Liver (tissue), 9 donors: ENCODE measurements around the gene HRH4. TPM values are rescaled to one million over a fixed set of nuclear protein-coding genes. Genes with fewer than 3 reads are reported as not detected.

ENCODE experiments used
- DNase-seq: peaks from one replicate; pipeline ENCODE4 v3.0.0-alpha.2; 2017; ENCODE audit warnings: low spot score
- H3K27ac ChIP-seq, 2 donors: one replicate each; pipeline ENCODE4 v1.7.0; 2013; ENCODE audit warnings: inconsistent platforms in 2 of 2, low read length in 2 of 2, control low read depth in 1 of 2, low read depth in 1 of 2, mild to moderate bottlenecking in 1 of 2
- H3K27me3 ChIP-seq, 4 donors: one replicate each; pipeline versions ENCODE4 v1.6.1 to v1.7.0; 2013; ENCODE audit warnings: low read length in 3 of 4, inconsistent platforms in 1 of 4, mild to moderate bottlenecking in 1 of 4, moderate library complexity in 1 of 4; ENCODE audit not compliant: control insufficient read depth in 4 of 4, insufficient read depth in 4 of 4
- H3K36me3 ChIP-seq, 4 donors: one replicate each; pipeline versions ENCODE4 v1.6.1 to v1.7.0; 2013; ENCODE audit warnings: low read length in 3 of 4, mild to moderate bottlenecking in 3 of 4, low read depth in 1 of 4, moderate library complexity in 1 of 4; ENCODE audit not compliant: control insufficient read depth in 4 of 4, insufficient read depth in 3 of 4
- H3K4me1 ChIP-seq, 4 donors: one replicate each; pipeline versions ENCODE4 v1.6.1 to v1.7.0; 2013; ENCODE audit warnings: low read length in 3 of 4, mild to moderate bottlenecking in 3 of 4, moderate library complexity in 1 of 4; ENCODE audit not compliant: control insufficient read depth in 4 of 4, insufficient read depth in 4 of 4
- H3K4me3 ChIP-seq, 3 donors: one replicate each; pipeline versions ENCODE4 v1.6.1 to v1.7.0; 2013; ENCODE audit warnings: low read length in 3 of 3, control low read depth in 1 of 3, low read depth in 1 of 3, mild to moderate bottlenecking in 1 of 3
- H3K9ac ChIP-seq, 2 donors: one replicate each; pipeline ENCODE4 v1.7.0; 2013; ENCODE audit warnings: low read length in 2 of 2, mild to moderate bottlenecking in 2 of 2, moderate library complexity in 2 of 2, control low read depth in 1 of 2, low read depth in 1 of 2
- H3K9me3 ChIP-seq, 4 donors: one replicate each; pipeline versions ENCODE4 v1.6.1 to v1.7.0; 2013; ENCODE audit warnings: low read length in 3 of 4; ENCODE audit not compliant: control insufficient read depth in 4 of 4
- ATF3 ChIP-seq: IDR thresholded peaks from 2 replicates; pipeline ENCODE4 v1.6.1; 2016; ENCODE audit warnings: antibody characterized with exemption
- CTCF ChIP-seq: fragments of 150-350 bp; IDR thresholded peaks from 2 replicates; pipeline ENCODE4 v1.5.1; 2017; ENCODE audit warnings: improper control_type of control experiment, low read depth, low read length; ENCODE audit not compliant: missing input control
- EGR1 ChIP-seq, 2 donors: IDR thresholded peaks; 2 replicates each; pipeline ENCODE4 v1.6.1; 2016 to 2018; ENCODE audit warnings: antibody characterized with exemption in 2 of 2, low read depth in 2 of 2
- FOXA1 ChIP-seq: IDR thresholded peaks from 2 replicates; pipeline ENCODE4 v1.6.1; 2016; ENCODE audit warnings: antibody characterized with exemption
- FOXA2 ChIP-seq: IDR thresholded peaks from 2 replicates; pipeline ENCODE4 v1.6.1; 2016; ENCODE audit warnings: antibody characterized with exemption
- GABPA ChIP-seq, 2 donors: IDR thresholded peaks in 1 of 2; conservative IDR thresholded peaks in 1 of 2; 2 replicates each; pipeline ENCODE4 v1.6.1; 2016; ENCODE audit warnings: antibody characterized with exemption in 2 of 2, mild to moderate bottlenecking in 1 of 2, moderate library complexity in 1 of 2
- HNF4A ChIP-seq, 2 donors: conservative IDR thresholded peaks; 2 replicates each; pipeline ENCODE4 v1.6.1; 2016; ENCODE audit warnings: antibody characterized with exemption in 2 of 2, mild to moderate bottlenecking in 2 of 2
- HNF4G ChIP-seq: IDR thresholded peaks from 2 replicates; pipeline ENCODE4 v1.6.1; 2016; ENCODE audit warnings: antibody characterized with exemption
- JUND ChIP-seq, 2 donors: IDR thresholded peaks; 2 replicates each; pipeline ENCODE4 v1.6.1; 2016; ENCODE audit warnings: antibody characterized with exemption in 2 of 2
- MAX ChIP-seq: IDR thresholded peaks from 2 replicates; pipeline ENCODE4 v1.6.1; 2016; ENCODE audit warnings: antibody characterized with exemption
- NR2F2 ChIP-seq: IDR thresholded peaks from 2 replicates; pipeline ENCODE4 v1.6.1; 2016; ENCODE audit warnings: antibody characterized with exemption
- RAD21 ChIP-seq, 2 donors: IDR thresholded peaks; 2 replicates each; pipeline ENCODE4 v1.6.1; 2016; ENCODE audit warnings: antibody characterized with exemption in 2 of 2, mild to moderate bottlenecking in 2 of 2
- REST ChIP-seq: IDR thresholded peaks from 2 replicates; pipeline ENCODE4 v1.6.1; 2016; ENCODE audit warnings: antibody characterized with exemption, mild to moderate bottlenecking
- RXRA ChIP-seq, 2 donors: IDR thresholded peaks; 2 replicates each; pipeline ENCODE4 v1.6.1; 2017 to 2018; ENCODE audit warnings: antibody characterized with exemption in 2 of 2, mild to moderate bottlenecking in 1 of 2
- SP1 ChIP-seq: IDR thresholded peaks from 2 replicates; pipeline ENCODE4 v1.6.1; 2018; ENCODE audit warnings: antibody characterized with exemption, mild to moderate bottlenecking
- TAF1 ChIP-seq: conservative IDR thresholded peaks from 2 replicates; pipeline ENCODE4 v1.6.1; 2016; ENCODE audit warnings: antibody characterized with exemption, mild to moderate bottlenecking
- YY1 ChIP-seq: IDR thresholded peaks from 2 replicates; pipeline ENCODE4 v1.6.1; 2016; ENCODE audit warnings: antibody characterized with exemption, mild to moderate bottlenecking
- ZBTB33 ChIP-seq: IDR thresholded peaks from 2 replicates; pipeline ENCODE4 v1.6.1; 2016; ENCODE audit warnings: antibody characterized with exemption
- WGBS: extraction: QIAGEN DNeasy Blood & Tissue Kit; methylation state at CpG from one replicate; pipeline ENCODE4 v1.1.7; 2013; 5-methylcytosine and 5-hydroxymethylcytosine counted together
- polyA plus RNA-seq, 2 donors: library from polyadenylated mRNA; stranded (reverse) in 1 of 2; unstranded in 1 of 2; fragments of 200-250 nt in 1 of 2; fragments of >200 nt in 1 of 2; fragmentation: Nextera tagmentation in 1 of 2; extraction: Ambion mirVana in 1 of 2; gene quantifications; one replicate each; pipeline versions ENCODE4 v1.2.1 to v1.2.3, GENCODE V29; 2013 to 2015
- total RNA-seq, 2 donors: library from RNA; depleted of rRNA; stranded (reverse); fragments of >200 nt; gene quantifications; one replicate each; pipeline ENCODE4 v1.2.3, GENCODE V29; 2014
- donor health status: healthy.
- donor health status: healthy.
- donor health status: healthy.
- donor health status: healthy.
- donor health status: healthy.

The HRH4 gene
- total and polyA plus RNA-seq, 4 donors = 0.02 to 0.19 (median 0.17) TPM; not detected in 1

GRCh38 chr18:24500217-24500616 lies 39.8 kb downstream of the HRH4 start:
- Histone ChIP-seq H3K27ac (no peak overlapping the region), H3K9me3 (no peaks in the 10 kb centered on the region), H3K36me3 (no peaks in the 10 kb centered on the region), H3K9ac (no peak overlapping the region), H3K27me3 (peaks cover 0 to 2% (median 0%) of the 10 kb centered on the region in 4 donors), H3K4me3 (no peak overlapping the region), H3K4me1 (no peaks in the 10 kb centered on the region)
- TF ChIP-seq GABPA (IDR thresholded peaks at IDR 0.05 in 1 of 2, conservative IDR thresholded peaks at IDR 0.05 in 1 of 2) (no peak), CTCF (no peak), FOXA1 (no peak), RAD21 (IDR thresholded peaks at IDR 0.05) (no peak), RXRA (IDR thresholded peaks at IDR 0.05) (no peak)
- 81% methylated on average over 2 of the region's 2 CpGs for WGBS
- no peak for DNase-seq

GRCh38 chr18:24500766-24501165 lies 40.3 kb downstream of the HRH4 start:
- no peak for TF ChIP-seq HNF4G
- no peak for TF ChIP-seq ATF3
- no peak for TF ChIP-seq RAD21 (IDR thresholded peaks at IDR 0.05)
- TF ChIP-seq TAF1 = no peak
- TF ChIP-seq JUND (IDR thresholded peaks at IDR 0.05) = no peak
- no peak for TF ChIP-seq RXRA (IDR thresholded peaks at IDR 0.05)
- no peak for TF ChIP-seq YY1
- no peak for TF ChIP-seq GABPA (IDR thresholded peaks at IDR 0.05 in 1 of 2, conservative IDR thresholded peaks at IDR 0.05 in 1 of 2)
- TF ChIP-seq CTCF = no peak
- TF ChIP-seq MAX = no peak
- no peak for TF ChIP-seq ZBTB33
- no peak for TF ChIP-seq FOXA2
- no peak for TF ChIP-seq EGR1 (IDR thresholded peaks at IDR 0.05; ENCODE audit: low read depth in 2 of 2)
- TF ChIP-seq REST = no peak
- TF ChIP-seq FOXA1 = no peak
- no peak for TF ChIP-seq HNF4A (conservative IDR thresholded peaks at IDR 0.05)
- TF ChIP-seq SP1 = no peak
- no peak for TF ChIP-seq NR2F2
- Histone ChIP-seq H3K4me1 (no peaks in the 10 kb centered on the region), H3K27ac (no peak overlapping the region), H3K36me3 (no peaks in the 10 kb centered on the region), H3K9ac (no peak overlapping the region), H3K27me3 (no peaks in the 10 kb centered on the region), H3K9me3 (no peaks in the 10 kb centered on the region), H3K4me3 (no peak overlapping the region)
- 88% methylated on average over 6 of the region's 6 CpGs for WGBS
- no peak for DNase-seq
